Bronchial epithelial cell (primary cell): ENCODE results near the gene GOLGA6L24. TPM values are rescaled to one million over a fixed set of nuclear protein-coding genes. Genes with fewer than 3 reads are reported as not detected.
"Not testable (repeated sequence)": the region's sequence is repeated elsewhere in the genome, so short reads cannot be mapped to it uniquely, and the experiment has no call there.

Source experiments
- DNase-seq: peaks from one replicate; pipeline ENCODE4 v3.0.0-alpha.2; 2010; ENCODE audit warnings: low read depth
- FAIRE-seq: peaks from 2 replicates; lab custom pipeline; 2011; peaks lifted over from hg19 to GRCh38; lab: Jason Lieb, UNC
- H3K27me3 ChIP-seq: 2 replicates; pipeline ENCODE4 v1.5.1; 2011; ENCODE audit warnings: low read length; ENCODE audit not compliant: control insufficient read depth, insufficient read depth
- H3K36me3 ChIP-seq: 2 replicates; pipeline ENCODE4 v1.5.1; 2011; ENCODE audit warnings: low read length; ENCODE audit not compliant: control insufficient read depth, insufficient read depth
- H3K4me3 ChIP-seq: 2 replicates; pipeline ENCODE4 v1.5.1; 2011; ENCODE audit warnings: mild to moderate bottlenecking, low read depth, low read length, control low read depth
- total RNA-seq: library from RNA; depleted of rRNA; stranded (reverse); fragments of >200 nt; gene quantifications from 2 replicates; pipeline ENCODE4 v1.2.1, GENCODE V29; 2014

GOLGA6L24 gene
- not detected in 2 replicates for total RNA-seq

GRCh38 chr15:28357984-28358383, at the start of gene GOLGA6L24:
GOLGA6L24 (minus strand) TSS chr15:28358084; CDS start chr15:28358023, 61 bp downstream.
- not testable (repeated sequence) for H3K36me3 ChIP-seq, FAIRE-seq

GRCh38 chr15:28402774-28403435, 45.0 kb upstream of the GOLGA6L24 start:
- not testable (repeated sequence) for FAIRE-seq, H3K27me3 ChIP-seq, DNase-seq, H3K36me3 ChIP-seq, H3K4me3 ChIP-seq

More at GRCh38 chr15:28357984-28358383, at the start of gene GOLGA6L24:
- not testable (repeated sequence) for H3K4me3 ChIP-seq, DNase-seq, H3K27me3 ChIP-seq

GRCh38 chr15:28396022-28396421, 38.1 kb upstream of the GOLGA6L24 start:
- H3K36me3 ChIP-seq, H3K4me3 ChIP-seq, FAIRE-seq: not testable (repeated sequence)

GRCh38 chr15:28380053-28380452, 22.2 kb upstream of the GOLGA6L24 start:
- not testable (repeated sequence) for FAIRE-seq, H3K36me3 ChIP-seq, H3K27me3 ChIP-seq, DNase-seq, H3K4me3 ChIP-seq

More at GRCh38 chr15:28396022-28396421, 38.1 kb upstream of the GOLGA6L24 start:
- not testable (repeated sequence) for DNase-seq, H3K27me3 ChIP-seq

GRCh38 chr15:28378364-28378763, 20.5 kb upstream of the GOLGA6L24 start, which contains the start of gene GOLGA8F:
GOLGA8F (plus strand) TSS chr15:28378664; CDS start chr15:28378762, 98 bp downstream.
- H3K36me3 ChIP-seq, H3K27me3 ChIP-seq, DNase-seq, FAIRE-seq, H3K4me3 ChIP-seq: not testable (repeated sequence)

GRCh38 chr15:28365502-28365901, 7.6 kb upstream of the GOLGA6L24 start:
- H3K36me3 ChIP-seq, H3K4me3 ChIP-seq, DNase-seq, FAIRE-seq, H3K27me3 ChIP-seq: not testable (repeated sequence)

GRCh38 chr15:28322129-28322588, 35.7 kb downstream of the GOLGA6L24 start, which contains the start of gene HERC2:
HERC2 (minus strand) TSS chr15:28322179; CDS start chr15:28321433, 746 bp downstream.
- not testable (repeated sequence) for H3K36me3 ChIP-seq, DNase-seq, FAIRE-seq, H3K27me3 ChIP-seq
- H3K4me3 ChIP-seq: peak within 1 kb of the TSS; percentile 27

GRCh38 chr15:28321358-28322078, 36.4 kb downstream of the GOLGA6L24 start:
- not testable (repeated sequence) for H3K36me3 ChIP-seq, FAIRE-seq, DNase-seq, H3K27me3 ChIP-seq
- H3K4me3 ChIP-seq: peak overlapping the region; percentile 27

- not testable (repeated sequence) for H3K4me3 ChIP-seq, DNase-seq, H3K27me3 ChIP-seq, FAIRE-seq, H3K36me3 ChIP-seq
Observed at GRCh38 chr15:28319725-28320124, 38.2 kb downstream of the GOLGA6L24 start.

GRCh38 chr15:28318828-28319227, 39.1 kb downstream of the GOLGA6L24 start:
- H3K4me3 ChIP-seq, H3K27me3 ChIP-seq, DNase-seq, FAIRE-seq, H3K36me3 ChIP-seq: not testable (repeated sequence)

GRCh38 chr15:28318122-28318521, 39.8 kb downstream of the GOLGA6L24 start:
- H3K36me3 ChIP-seq, DNase-seq, FAIRE-seq, H3K4me3 ChIP-seq, H3K27me3 ChIP-seq: not testable (repeated sequence)

GRCh38 chr15:28316958-28317357, 40.9 kb downstream of the GOLGA6L24 start:
- not testable (repeated sequence) for DNase-seq, H3K4me3 ChIP-seq, H3K27me3 ChIP-seq, H3K36me3 ChIP-seq, FAIRE-seq

GRCh38 chr15:28310454-28310853, 47.4 kb downstream of the GOLGA6L24 start:
- not testable (repeated sequence) for H3K36me3 ChIP-seq, DNase-seq, H3K4me3 ChIP-seq, FAIRE-seq, H3K27me3 ChIP-seq

GRCh38 chr15:28308718-28309117, 49.2 kb downstream of the GOLGA6L24 start:
- H3K36me3 ChIP-seq, FAIRE-seq, DNase-seq, H3K4me3 ChIP-seq, H3K27me3 ChIP-seq: not testable (repeated sequence)
